ENCODE results near the gene SMAD5. TPM values are rescaled to one million over a fixed set of nuclear protein-coding genes. Genes with fewer than 3 reads are reported as not detected.

The SMAD5 gene
- total and polyA plus RNA-seq, 2 experiments from 2014 or later = 37.5 to 56.6 TPM

- no peak for ATAC-seq
- DNase-seq (ENCODE audit: low spot score) = no peak
- Histone ChIP-seq H3K27me3 (ENCODE audit: insufficient read depth) (no peaks in the 10 kb centered on the region), H3K4me2 (no peak overlapping the region), H3F3A (replicated peaks; ENCODE audit: low read depth) (no peaks in the 10 kb centered on the region), H3K27ac (ENCODE audit: low read depth) (no peak overlapping the region), H3K9me2 (ENCODE audit: insufficient read depth) (no peaks in the 10 kb centered on the region), H3K4me3 (no peak overlapping the region), H4K20me1 (replicated peaks; ENCODE audit: insufficient read depth) (peaks cover 60% of the 10 kb centered on the region), H3K4me1 (ENCODE audit: insufficient read depth) (peaks cover 10% of the 10 kb centered on the region), H3K36me3 (ENCODE audit: insufficient read depth) (no peaks in the 10 kb centered on the region), H2AFZ (no peak overlapping the region), H3K79me2 (replicated peaks; ENCODE audit: insufficient read depth) (peaks cover 96% of the 10 kb centered on the region)
- TF ChIP-seq ZNF462 (CRISPR knock-in tag; IDR thresholded peaks at IDR 0.05) (no peak), NANOG (IDR thresholded peaks at IDR 0.05; ENCODE audit: borderline replicate concordance) (no peak), ETS1 (IDR thresholded peaks at IDR 0.05) (no peak), ZNF114 (CRISPR knock-in tag; IDR thresholded peaks at IDR 0.05) (no peak), JUNB (IDR thresholded peaks at IDR 0.05; ENCODE audit: unreplicated experiment) (no peak), STAT1 (IDR thresholded peaks at IDR 0.05; ENCODE audit: unreplicated experiment) (no peak)
- Mint-ChIP-seq H3K27ac (no peak overlapping the region), H3K4me1 (peaks cover 17% of the 10 kb centered on the region; the same call in 2 of the 3 replicates), H3K4me3 (no peak overlapping the region), H3K27me3 (ENCODE audit: insufficient read depth, low read depth, poor library complexity) (no peaks in the 10 kb centered on the region), H3K9me3 (no peaks in the 10 kb centered on the region), H3K36me3 (ENCODE audit: low read depth) (no peaks in the 10 kb centered on the region)
These were observed 15.0 kb downstream of the SMAD5 start for GRCh38 chr5:136147632-136148031.
